T-helper 9 cell (primary cell): ENCODE results near the gene RELN.

Experiments used
- DNase-seq: peaks from one replicate; pipeline ENCODE4 v3.0.0-alpha.2; 2020

RELN gene

GRCh38 chr7:103668279-103668941 is 321.0 kb downstream of the RELN start:
- DNase-seq = no peak

- no peak for DNase-seq
Observed at GRCh38 chr7:103666326-103666725, 323.1 kb downstream of the RELN start.

- no peak for DNase-seq
Observed at GRCh38 chr7:103664577-103664976, 324.9 kb downstream of the RELN start.

- no peak for DNase-seq
Observed at GRCh38 chr7:103660455-103661371, 328.7 kb downstream of the RELN start.

- DNase-seq = no peak
Observed at GRCh38 chr7:103658055-103659005, 331.1 kb downstream of the RELN start.

GRCh38 chr7:103657474-103657894 is 332.0 kb downstream of the RELN start:
- no peak for DNase-seq

GRCh38 chr7:103656221-103656620 is 333.2 kb downstream of the RELN start:
- DNase-seq = no peak

GRCh38 chr7:103651593-103652377 is 337.7 kb downstream of the RELN start:
- DNase-seq = no peak

GRCh38 chr7:103649052-103649451 is 340.4 kb downstream of the RELN start:
- no peak for DNase-seq

GRCh38 chr7:103648135-103648534 is 341.3 kb downstream of the RELN start:
- no peak for DNase-seq

- no peak for DNase-seq
Observed at GRCh38 chr7:103644319-103644718, 345.1 kb downstream of the RELN start.

GRCh38 chr7:103640031-103640779 is 349.3 kb downstream of the RELN start:
- DNase-seq = no peak

GRCh38 chr7:103637726-103638125 is 351.7 kb downstream of the RELN start:
- DNase-seq = no peak

- no peak for DNase-seq
Observed at GRCh38 chr7:103637094-103637493, 352.4 kb downstream of the RELN start.

- no peak for DNase-seq
Observed at GRCh38 chr7:103636153-103636552, 353.3 kb downstream of the RELN start.

- DNase-seq = no peak
Observed at GRCh38 chr7:103632972-103633371, 356.5 kb downstream of the RELN start.

- DNase-seq = no peak
Observed at GRCh38 chr7:103632005-103632639, 357.3 kb downstream of the RELN start.

GRCh38 chr7:103630318-103630717 is 359.1 kb downstream of the RELN start:
- no peak for DNase-seq

GRCh38 chr7:103628742-103629141 is 360.7 kb downstream of the RELN start:
- DNase-seq = no peak

GRCh38 chr7:103626776-103627175 is 362.7 kb downstream of the RELN start:
- DNase-seq = no peak

- DNase-seq = no peak
Observed at GRCh38 chr7:103622274-103622673, 367.2 kb downstream of the RELN start.
